K562 (cell line): Measurements from ENCODE around the gene APOL3. TPM values are rescaled to one million over a fixed set of nuclear protein-coding genes. Genes with fewer than 3 reads are reported as not detected.
"Not testable (repeated sequence)": the region's sequence is repeated elsewhere in the genome, so short reads cannot be mapped to it uniquely, and the experiment has no call there.

Experiments used
- ATAC-seq: fragments of 200-7000 bp; cut with Tn5 transposase; 3 replicates; pipeline ENCODE4 v1.9.1; 2020; ENCODE audit warnings: moderate library complexity
- BruUV-seq: library from RNA; stranded (reverse); fragments of 400-500 nt; replicated peaks from 2 replicates; lab custom pipeline; 2021; lab: Mats Ljungman, UMichigan
- CTCF ChIA-PET: fragments of 300-600 bp; formaldehyde crosslinking; extraction: SDS; loops from one replicate; lab custom pipeline; 2021; ENCODE audit warnings: low intra/inter-chr PET ratio; lab: Yijun Ruan, JAX
- POLR2A ChIA-PET: fragments of 300-600, 350-650 bp; sonication (Branson Sonifier 250); formaldehyde crosslinking; extraction: SDS; loops from one replicate; lab custom pipeline; 2021; ENCODE audit warnings: antibody characterized with exemption, inconsistent platforms; lab: Yijun Ruan, JAX
- DNase-seq, 4 experiments: peaks; one replicate each; pipeline versions ENCODE4 v3.0.0 to v3.0.0-alpha.2; 2011 to 2018; ENCODE audit warnings: low spot score in 3 of 4, mixed read lengths in 3 of 4; ENCODE audit errors: extremely low read depth in 1 of 4
- FAIRE-seq: peaks from 2 replicates; lab custom pipeline; 2011; peaks lifted over from hg19 to GRCh38; lab: Jason Lieb, UNC
- H2AFZ ChIP-seq: 2 replicates; pipeline ENCODE4 v1.6.0; 2011; ENCODE audit warnings: low read depth, low read length, control low read depth, inconsistent platforms
- H3K27ac ChIP-seq: fragments of 200-600 bp; 3 replicates; pipeline ENCODE4 v1.8.0; 2011; ENCODE audit warnings: low read depth, mild to moderate bottlenecking, control low read depth, inconsistent platforms, low read length, moderate library complexity, mixed read lengths; ENCODE audit errors: extremely low read depth
- H3K27me3 ChIP-seq, 2 experiments: fragments of 300-600 bp in 1 of 2; 2 replicates in 1 of 2; 3 replicates in 1 of 2; pipeline versions ENCODE4 v1.6.0 to v1.8.0; 2011; ENCODE audit warnings: inconsistent platforms in 2 of 2, low read length in 2 of 2, mild to moderate bottlenecking in 1 of 2, mixed read lengths in 1 of 2, moderate library complexity in 1 of 2; ENCODE audit not compliant: control insufficient read depth in 2 of 2, insufficient read depth in 2 of 2
- H3K36me3 ChIP-seq: fragments of 300-600 bp; 3 replicates; pipeline ENCODE4 v1.8.0; 2011; ENCODE audit warnings: mild to moderate bottlenecking, low read length, inconsistent platforms; ENCODE audit not compliant: control insufficient read depth, insufficient read depth
- H3K4me1 ChIP-seq, 2 experiments: fragments of 200-600 bp in 1 of 2; replicated peaks in 1 of 2; 2 replicates in 1 of 2; 3 replicates in 1 of 2; pipeline versions ENCODE4 v1.5.1 to v1.8.0; 2011; ENCODE audit warnings: inconsistent platforms in 2 of 2, low read length in 2 of 2, mild to moderate bottlenecking in 1 of 2, mixed read lengths in 1 of 2, moderate library complexity in 1 of 2; ENCODE audit not compliant: control insufficient read depth in 2 of 2, insufficient read depth in 2 of 2
- H3K4me2 ChIP-seq: 2 replicates; pipeline ENCODE4 v1.6.1; 2011; ENCODE audit warnings: low read length, control low read depth, inconsistent platforms, mixed read lengths; ENCODE audit not compliant: insufficient read depth
- H3K4me3 ChIP-seq: fragments of 200-600 bp; sonication (generic), shearing (Covaris generic); 2 replicates; pipeline ENCODE4 v1.5.1; 2016; ENCODE audit warnings: control low read depth, inconsistent platforms
- H3K79me2 ChIP-seq: fragments of 200-600 bp; 3 replicates; pipeline ENCODE4 v1.8.0; 2011; ENCODE audit warnings: low read length, inconsistent platforms; ENCODE audit not compliant: control insufficient read depth, insufficient read depth
- H3K9ac ChIP-seq, 2 experiments: 2 replicates each; pipeline versions ENCODE4 v1.6.0 to v1.6.1; 2011; ENCODE audit warnings: low read depth in 2 of 2, low read length in 2 of 2, control low read depth in 1 of 2, inconsistent platforms in 1 of 2, mild to moderate bottlenecking in 1 of 2, mixed read lengths in 1 of 2; ENCODE audit not compliant: insufficient read depth in 1 of 2
- H3K9me1 ChIP-seq: one replicate; pipeline ENCODE4 v1.6.0; 2011; ENCODE audit warnings: inconsistent platforms, mild to moderate bottlenecking, low read length, moderate library complexity; ENCODE audit not compliant: control insufficient read depth, insufficient read depth
- H3K9me3 ChIP-seq: replicated peaks from 2 replicates; pipeline ENCODE4 v1.5.1; 2011; ENCODE audit warnings: low read depth, low read length, inconsistent platforms; ENCODE audit not compliant: control insufficient read depth, insufficient read depth
- H4K20me1 ChIP-seq: replicated peaks from 2 replicates; pipeline ENCODE4 v1.6.1; 2011; ENCODE audit warnings: low read length, inconsistent platforms, mixed read lengths; ENCODE audit not compliant: control insufficient read depth, insufficient read depth
- CTBP1 ChIP-seq: fragments of 450-650 bp; IDR thresholded peaks from 2 replicates; pipeline ENCODE4 v1.6.1; 2016; ENCODE audit warnings: borderline replicate concordance
- JUNB ChIP-seq: fragments of 450-650 bp; formaldehyde crosslinking; conservative IDR thresholded peaks from 2 replicates; pipeline ENCODE4 v1.4.0; 2020; ENCODE audit warnings: mild to moderate bottlenecking
- NFIC ChIP-seq: fragments of 450-650 bp; IDR thresholded peaks from 2 replicates; pipeline ENCODE4 v1.6.1; 2017; ENCODE audit warnings: mild to moderate bottlenecking, inconsistent platforms
- NONO ChIP-seq, 2 experiments: fragments of 200-400 bp in 1 of 2; fragments of 450-650 bp in 1 of 2; formaldehyde crosslinking in 1 of 2; IDR thresholded peaks; 2 replicates each; pipeline ENCODE4 v1.6.1; 2017; ENCODE audit warnings: low read depth in 2 of 2, mild to moderate bottlenecking in 2 of 2, moderate library complexity in 2 of 2, low read length in 1 of 2
- RBM17 ChIP-seq: fragments of 200-400 bp; formaldehyde crosslinking; IDR thresholded peaks from 2 replicates; pipeline ENCODE4 v1.6.1; 2017; ENCODE audit warnings: low read depth, mild to moderate bottlenecking, low read length, borderline replicate concordance
- RFX5 ChIP-seq: IDR thresholded peaks from 2 replicates; pipeline ENCODE4 v1.6.1; 2011; ENCODE audit warnings: low read depth, mild to moderate bottlenecking, improper control_type of control experiment, low read length
- ZNF184 ChIP-seq: sonication (generic); formaldehyde crosslinking; IDR thresholded peaks from 2 replicates; pipeline ENCODE4 v1.5.0; 2020; ENCODE audit warnings: missing genetic modification reagents
- ZNF263 ChIP-seq: sonication (generic); formaldehyde crosslinking; IDR thresholded peaks from 2 replicates; pipeline ENCODE4 v1.8.0; 2022; ENCODE audit warnings: mild to moderate bottlenecking, missing genetic modification reagents, borderline replicate concordance
- ZNF780A ChIP-seq: fragments of 250-450 bp; sonication (Bioruptor Pico); IDR thresholded peaks from 2 replicates; pipeline ENCODE4 v1.5.0; 2021; ENCODE audit warnings: mild to moderate bottlenecking
- WGBS: fragments of 100-300 bp; shearing (Covaris generic); methylation state at CpG from one replicate; pipeline ENCODE4 v1.1.6; 2016; ENCODE audit warnings: low coverage, mixed read lengths; ENCODE audit not compliant: insufficient coverage; ENCODE audit errors: missing lambda C conversion rate; 5-methylcytosine and 5-hydroxymethylcytosine counted together
- in situ Hi-C: fragments of 300-500 bp; cut with MboI; formaldehyde crosslinking; loops from 4 replicates; pipeline ENCODE4 v1.15.0; 2018; ENCODE audit warnings: inconsistent platforms, mixed read lengths
- intact Hi-C: fragments of 100-400 bp; cut with micrococcal nuclease; formaldehyde crosslinking; loops from 2 replicates; pipeline ENCODE4 v1.14.2; 2022
- polyA plus RNA-seq, 8 experiments: library from polyadenylated mRNA; depleted of rRNA in 4 of 8; stranded (reverse) in 5 of 8; unstranded in 3 of 8; fragments of >200 nt; fragmentation: Nextera tagmentation in 2 of 8; fragmentation: Illumina TruSeq in 1 of 8; extraction: Ambion mirVana in 2 of 8; extraction: Trizol in 1 of 8; gene quantifications; 2 replicates each; pipeline versions ENCODE4 v1.2.1 to v1.2.3, GENCODE V29; 2011 to 2014; ENCODE audit warnings: inconsistent platforms in 1 of 8, missing spikeins in 1 of 8
- total RNA-seq, 7 experiments: library from RNA; depleted of rRNA in 6 of 7; stranded (reverse); fragments of >200 nt in 6 of 7; fragmentation: Illumina TruSeq in 2 of 7; extraction: Trizol in 2 of 7; gene quantifications; 2 replicates each; pipeline versions ENCODE4 v1.2.1 to v1.2.3, GENCODE V29; 2011 to 2021; ENCODE audit warnings: low replicate concordance in 1 of 7
- TF ChIP-seq, protein P1 (sequence below): sonication (generic); formaldehyde crosslinking; IDR thresholded peaks from 2 replicates; pipeline ENCODE4 v1.8.0; 2022; ENCODE audit warnings: mild to moderate bottlenecking, missing genetic modification reagents, borderline replicate concordance
- TF ChIP-seq, protein P2 (sequence below): fragments of 250-450 bp; sonication (Bioruptor Pico); IDR thresholded peaks from 2 replicates; pipeline ENCODE4 v1.4.0; 2020

The APOL3 gene
- total and polyA plus RNA-seq, 9 of the 15 experiments (the other 6 are each of a cell fraction or from before 2014, with no cell fraction given), result 0.25 to 1.1 (median 0.56) TPM; not detected in 1

DNA sequence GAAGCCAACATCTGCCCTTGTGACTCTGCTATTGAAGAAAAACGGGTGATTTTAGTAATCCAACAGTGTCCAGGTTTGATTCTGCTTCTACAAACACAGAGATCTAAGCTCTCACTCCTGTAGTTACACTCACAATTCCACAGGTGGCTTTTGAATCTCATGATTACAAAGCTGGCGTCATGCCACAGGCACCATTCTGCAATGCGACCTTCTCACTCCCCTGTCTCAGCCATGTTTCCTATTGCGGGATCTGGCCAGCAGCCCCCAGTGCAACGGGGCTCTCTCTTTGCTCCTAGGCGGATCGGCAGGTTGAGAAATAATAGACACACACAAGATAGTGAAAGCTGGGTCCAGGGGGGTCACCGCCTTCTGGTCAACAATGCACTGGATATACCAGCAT is 42.4 kb upstream of the APOL3 start:
- BruUV-seq, H3K27ac ChIP-seq, CTCF ChIA-PET, H3K9me1 ChIP-seq, H3K4me3 ChIP-seq, H3K9me3 ChIP-seq, ATAC-seq, H3K9ac ChIP-seq: not testable (repeated sequence)
- WGBS, result 28% methylated on average over 7 of the region's 8 CpGs
- H3K79me2 ChIP-seq, result peaks cover 18% of the 10 kb centered on the region
- peaks cover 30 to 31% of the 10 kb centered on the region in 2 experiments; a peak in 4 of 5 replicates for H3K4me1 ChIP-seq
- 0 out of 2 replicates have a peak overlapping the region, but pooled peaks have one; percentile 16 for H2AFZ ChIP-seq
- DNase-seq, result peak in 1 of 4 experiments; percentile 37
- TF ChIP-seq ZNF184 (CRISPR knock-in tag), result peak; percentile 88
- peak; percentile 78 for TF ChIP-seq NFIC
- TF ChIP-seq, all 486 proteins: peak for 2; not testable (repeated sequence) for 484
- in situ Hi-C loops, H3K4me2 ChIP-seq, intact Hi-C loops, H4K20me1 ChIP-seq, FAIRE-seq, H3K27me3 ChIP-seq, H3K36me3 ChIP-seq: not testable (repeated sequence)
- POLR2A ChIA-PET, result interaction anchor here (0.8 to 1.9 kb wide), 3 partner anchors 9 to 12 kb away, joined by 3 to 5 read pairs (median 3); no protein-coding TSS in a partner anchor

DNA sequence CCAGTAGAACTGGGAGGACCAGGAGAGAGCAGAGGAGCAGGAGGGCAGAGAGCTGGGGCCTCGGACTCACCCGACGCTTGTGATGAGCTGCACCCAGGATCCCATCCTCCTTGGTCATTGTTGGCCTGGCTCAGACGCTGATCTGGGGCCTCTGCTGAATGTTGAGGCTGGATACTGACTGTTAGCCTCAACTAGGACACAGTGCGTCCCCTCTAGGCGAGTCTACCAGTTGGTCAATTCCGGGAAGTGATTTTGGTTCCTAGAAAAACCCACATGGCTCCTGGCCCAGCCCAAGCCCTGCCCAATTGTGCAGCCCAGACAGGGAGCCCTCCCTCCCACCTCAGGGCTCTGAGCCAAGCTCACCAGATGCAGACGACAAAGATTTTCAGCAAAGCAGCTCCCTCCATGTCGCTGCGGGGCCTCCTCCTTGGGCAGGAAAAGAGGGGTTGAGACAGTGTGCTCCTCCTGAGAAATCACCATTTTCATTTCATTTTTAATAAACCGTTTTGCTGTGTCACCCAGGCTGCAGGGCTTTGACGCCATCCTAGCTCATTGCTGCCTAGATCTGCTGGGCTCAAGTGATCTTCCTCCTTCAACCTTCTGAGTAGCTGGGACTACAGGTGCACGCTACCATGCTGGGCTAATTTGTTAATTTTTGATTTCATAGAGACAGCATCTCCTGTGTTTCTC is 41.2 kb upstream of the APOL3 start, which contains the start of gene APOL4:
Gene APOL4, minus strand, starts transcription at position 180 of the 690 bp plus-strand sequence. Its CDS starts 75 bp downstream, at position 105.
- peak within 1 kb of the TSS; percentile 35 for H3K4me3 ChIP-seq
- DNase-seq (peak; percentile 58 to 93 (median 71)), ATAC-seq (peak; percentile 81), FAIRE-seq (peak; percentile 96)
- H3K4me1 ChIP-seq, result peaks cover 40 to 42% of the 10 kb centered on the region in 2 experiments; a peak in 4 of 5 replicates
- H2AFZ ChIP-seq, result peak within 1 kb of the TSS; percentile 84
- H3K4me2 ChIP-seq, result peak within 1 kb of the TSS; percentile 71
- CTCF ChIA-PET, result interaction anchor here (0.6 kb wide), 1 partner anchor 32 kb away, joined by 4 read pairs; no protein-coding TSS in a partner anchor
- in situ Hi-C loops (no loop called here), intact Hi-C loops (no loop called here)
- H3K27ac ChIP-seq, result peak within 1 kb of the TSS; percentile 80
- peaks cover 10% of the 10 kb centered on the region; the same call in 1 of the 3 replicates for H3K36me3 ChIP-seq
- no peaks in the 10 kb centered on the region for H3K9me1 ChIP-seq
- no peaks in the 10 kb centered on the region for H3K9me3 ChIP-seq
- no peaks in the 10 kb centered on the region for H4K20me1 ChIP-seq
- BruUV-seq, result no TSS peak
- POLR2A ChIA-PET, result interaction anchor here (0.6 to 1.9 kb wide), 4 partner anchors 9 to 371 kb away, joined by 3 to 5 read pairs (median 3); no protein-coding TSS in a partner anchor
- WGBS, result 1% methylated on average over 11 of the region's 13 CpGs
- peak within 1 kb of the TSS; percentile 69 to 90 for H3K9ac ChIP-seq
- peaks cover 18% of the 10 kb centered on the region for H3K79me2 ChIP-seq
- H3K27me3 ChIP-seq, result no peaks in the 10 kb centered on the region
- TF ChIP-seq ZNF780A (CRISPR knock-in tag) (no peak), RBM17 (no peak), NONO (IDR thresholded peaks at IDR 0.05; ENCODE audit: low read depth in 2 of 2, low read length in 1 of 2) (no peak), RFX5 (no peak), ZNF263 (CRISPR knock-in tag) (no peak), CTBP1 (peak; percentile 65; the same call in 1 of the 2 replicates), JUNB (CRISPR knock-in tag) (no peak)
- TF ChIP-seq, protein P1, sequence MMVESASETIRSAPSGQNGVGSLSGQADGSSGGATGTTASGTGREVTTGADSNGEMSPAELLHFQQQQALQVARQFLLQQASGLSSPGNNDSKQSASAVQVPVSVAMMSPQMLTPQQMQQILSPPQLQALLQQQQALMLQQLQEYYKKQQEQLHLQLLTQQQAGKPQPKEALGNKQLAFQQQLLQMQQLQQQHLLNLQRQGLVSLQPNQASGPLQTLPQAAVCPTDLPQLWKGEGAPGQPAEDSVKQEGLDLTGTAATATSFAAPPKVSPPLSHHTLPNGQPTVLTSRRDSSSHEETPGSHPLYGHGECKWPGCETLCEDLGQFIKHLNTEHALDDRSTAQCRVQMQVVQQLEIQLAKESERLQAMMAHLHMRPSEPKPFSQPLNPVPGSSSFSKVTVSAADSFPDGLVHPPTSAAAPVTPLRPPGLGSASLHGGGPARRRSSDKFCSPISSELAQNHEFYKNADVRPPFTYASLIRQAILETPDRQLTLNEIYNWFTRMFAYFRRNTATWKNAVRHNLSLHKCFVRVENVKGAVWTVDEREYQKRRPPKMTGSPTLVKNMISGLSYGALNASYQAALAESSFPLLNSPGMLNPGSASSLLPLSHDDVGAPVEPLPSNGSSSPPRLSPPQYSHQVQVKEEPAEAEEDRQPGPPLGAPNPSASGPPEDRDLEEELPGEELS (CRISPR knock-in tag), result no peak
- TF ChIP-seq, protein P2, sequence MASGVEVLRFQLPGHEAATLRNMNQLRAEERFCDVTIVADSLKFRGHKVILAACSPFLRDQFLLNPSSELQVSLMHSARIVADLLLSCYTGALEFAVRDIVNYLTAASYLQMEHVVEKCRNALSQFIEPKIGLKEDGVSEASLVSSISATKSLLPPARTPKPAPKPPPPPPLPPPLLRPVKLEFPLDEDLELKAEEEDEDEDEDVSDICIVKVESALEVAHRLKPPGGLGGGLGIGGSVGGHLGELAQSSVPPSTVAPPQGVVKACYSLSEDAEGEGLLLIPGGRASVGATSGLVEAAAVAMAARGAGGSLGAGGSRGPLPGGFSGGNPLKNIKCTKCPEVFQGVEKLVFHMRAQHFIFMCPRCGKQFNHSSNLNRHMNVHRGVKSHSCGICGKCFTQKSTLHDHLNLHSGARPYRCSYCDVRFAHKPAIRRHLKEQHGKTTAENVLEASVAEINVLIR (CRISPR knock-in tag), result no peak
